HepG2 (cell line): ENCODE results near the gene PPP1R9B. TPM values are rescaled to one million over a fixed set of nuclear protein-coding genes. Genes with fewer than 3 reads are reported as not detected.

Experiments used
- ETV6 ChIP-seq: sonication (generic); formaldehyde crosslinking; conservative IDR thresholded peaks from 2 replicates; pipeline ENCODE4 v1.4.0; 2020; ENCODE audit warnings: missing genetic modification reagents
- GLI4 ChIP-seq: sonication (generic); formaldehyde crosslinking; IDR thresholded peaks from 2 replicates; pipeline ENCODE4 v1.5.1; 2020; ENCODE audit warnings: missing genetic modification reagents, mild to moderate bottlenecking, moderate library complexity, borderline replicate concordance
- ISL2 ChIP-seq: sonication (generic); formaldehyde crosslinking; IDR thresholded peaks from 2 replicates; pipeline ENCODE4 v1.5.0; 2020; ENCODE audit warnings: missing genetic modification reagents
- MLLT10 ChIP-seq: sonication (generic); formaldehyde crosslinking; IDR thresholded peaks from 2 replicates; pipeline ENCODE4 v1.4.0; 2020; ENCODE audit warnings: missing genetic modification reagents
- MLXIP ChIP-seq: sonication (generic); formaldehyde crosslinking; IDR thresholded peaks from 2 replicates; pipeline ENCODE4 v1.9.0; 2021; ENCODE audit warnings: missing genetic modification reagents, borderline replicate concordance
- NPAS2 ChIP-seq: sonication (generic); formaldehyde crosslinking; IDR thresholded peaks from 2 replicates; pipeline ENCODE4 v1.8.0; 2022; ENCODE audit warnings: mild to moderate bottlenecking, missing genetic modification reagents, borderline replicate concordance
- REPIN1 ChIP-seq: sonication (generic); formaldehyde crosslinking; IDR thresholded peaks from 2 replicates; pipeline ENCODE4 v1.8.0; 2022; ENCODE audit warnings: missing genetic modification reagents, low read depth, mild to moderate bottlenecking, borderline replicate concordance
- RNF2 ChIP-seq: fragments of 450-650 bp; conservative IDR thresholded peaks from 2 replicates; pipeline ENCODE4 v1.6.1; 2016; ENCODE audit warnings: low read depth
- SNAI1 ChIP-seq: sonication (generic); formaldehyde crosslinking; IDR thresholded peaks from 2 replicates; pipeline ENCODE4 v1.5.0; 2020; ENCODE audit warnings: mild to moderate bottlenecking, missing genetic modification reagents, borderline replicate concordance
- SNRNP70 ChIP-seq: fragments of 200-400 bp; formaldehyde crosslinking; IDR thresholded peaks from 2 replicates; pipeline ENCODE4 v1.6.1; 2017; ENCODE audit warnings: mild to moderate bottlenecking, low read depth, low read length, moderate library complexity
- SP1 ChIP-seq, 2 experiments: fragments of 450-650 bp in 1 of 2; sonication (generic) in 1 of 2; formaldehyde crosslinking in 1 of 2; IDR thresholded peaks; 2 replicates each; pipeline versions ENCODE4 v1.4.0 to v1.6.1; 2016 to 2020; ENCODE audit warnings: missing genetic modification reagents in 1 of 2
- SRSF4 ChIP-seq: fragments of 200-400 bp; formaldehyde crosslinking; IDR thresholded peaks from one replicate; pipeline ENCODE4 v1.6.1; 2018; ENCODE audit warnings: mild to moderate bottlenecking, low read depth, low read length, moderate library complexity; ENCODE audit not compliant: poor library complexity, severe bottlenecking
- ZBTB10 ChIP-seq: sonication (generic); formaldehyde crosslinking; IDR thresholded peaks from 2 replicates; pipeline ENCODE4 v1.4.0; 2020; ENCODE audit warnings: missing genetic modification reagents, borderline replicate concordance
- ZFP36L2 ChIP-seq: sonication (generic); formaldehyde crosslinking; IDR thresholded peaks from 2 replicates; pipeline ENCODE4 v1.4.0; 2020; ENCODE audit warnings: missing genetic modification reagents
- ZNF225 ChIP-seq: sonication (generic); formaldehyde crosslinking; IDR thresholded peaks from 2 replicates; pipeline ENCODE4 v1.4.0; 2020; ENCODE audit warnings: mild to moderate bottlenecking, missing genetic modification reagents
- ZNF280B ChIP-seq: sonication (generic); formaldehyde crosslinking; IDR thresholded peaks from 2 replicates; pipeline ENCODE4 v1.5.0; 2020; ENCODE audit warnings: missing genetic modification reagents, mild to moderate bottlenecking, borderline replicate concordance
- ZNF510 ChIP-seq: sonication (generic); formaldehyde crosslinking; IDR thresholded peaks from 2 replicates; pipeline ENCODE4 v1.4.0; 2020; ENCODE audit warnings: low read depth, mild to moderate bottlenecking, missing genetic modification reagents
- ZSCAN30 ChIP-seq: sonication (generic); formaldehyde crosslinking; IDR thresholded peaks from 2 replicates; pipeline ENCODE4 v1.5.0; 2020; ENCODE audit warnings: mild to moderate bottlenecking, missing genetic modification reagents
- polyA plus RNA-seq, 8 experiments: library from polyadenylated mRNA; depleted of rRNA in 3 of 8; stranded (reverse) in 7 of 8; unstranded in 1 of 8; fragments of >200 nt; fragmentation: Illumina TruSeq in 4 of 8; extraction: Trizol in 4 of 8; gene quantifications; 2 replicates each; pipeline versions ENCODE4 v1.2.1 to v1.2.3, GENCODE V29; 2011 to 2016; ENCODE audit warnings: low read depth in 4 of 8, missing spikeins in 1 of 8, mixed read lengths in 1 of 8; ENCODE audit not compliant: insufficient read depth in 1 of 8
- total RNA-seq, 5 experiments: library from RNA; depleted of rRNA; stranded (reverse); fragments of >200 nt; fragmentation: Illumina TruSeq; extraction: Trizol; gene quantifications; 2 replicates each; pipeline ENCODE4 v1.2.3, GENCODE V29; 2016; ENCODE audit warnings: low read depth in 1 of 5
- TF ChIP-seq, protein P1 (sequence below): sonication (generic); formaldehyde crosslinking; IDR thresholded peaks from 2 replicates; pipeline ENCODE4 v1.4.0; 2020; ENCODE audit warnings: mild to moderate bottlenecking, missing genetic modification reagents

Gene PPP1R9B
- total and polyA plus RNA-seq, 2 of the 13 experiments (the other 11 are each of a cell fraction or from before 2014, with no cell fraction given): 9.4 to 15.8 TPM

- TF ChIP-seq SRSF4 (no peak), SP1 (IDR thresholded peaks at IDR 0.05) (no peak), SP1 (CRISPR knock-in tag; IDR thresholded peaks at IDR 0.05) (peak; percentile 69), ETV6 (no peak), ZSCAN30 (CRISPR knock-in tag) (no peak), ZBTB10 (CRISPR knock-in tag) (no peak), ZNF510 (CRISPR knock-in tag) (no peak), ISL2 (CRISPR knock-in tag) (no peak; the same call in 1 of the 2 replicates), ZNF225 (0 out of 2 replicates have a peak, but pooled peaks have one; percentile 29), REPIN1 (no peak; the same call in 1 of the 2 replicates), SNAI1 (CRISPR knock-in tag) (0 out of 2 replicates have a peak, but pooled peaks have one; percentile 31), MLXIP (CRISPR knock-in tag) (no peak), RNF2 (peak; percentile 68; the same call in 1 of the 2 replicates), ZNF280B (no peak), SNRNP70 (no peak), GLI4 (CRISPR knock-in tag) (no peak), MLLT10 (CRISPR knock-in tag) (no peak), ZFP36L2 (CRISPR knock-in tag) (no peak), NPAS2 (CRISPR knock-in tag) (no peak)
- TF ChIP-seq, protein P1, sequence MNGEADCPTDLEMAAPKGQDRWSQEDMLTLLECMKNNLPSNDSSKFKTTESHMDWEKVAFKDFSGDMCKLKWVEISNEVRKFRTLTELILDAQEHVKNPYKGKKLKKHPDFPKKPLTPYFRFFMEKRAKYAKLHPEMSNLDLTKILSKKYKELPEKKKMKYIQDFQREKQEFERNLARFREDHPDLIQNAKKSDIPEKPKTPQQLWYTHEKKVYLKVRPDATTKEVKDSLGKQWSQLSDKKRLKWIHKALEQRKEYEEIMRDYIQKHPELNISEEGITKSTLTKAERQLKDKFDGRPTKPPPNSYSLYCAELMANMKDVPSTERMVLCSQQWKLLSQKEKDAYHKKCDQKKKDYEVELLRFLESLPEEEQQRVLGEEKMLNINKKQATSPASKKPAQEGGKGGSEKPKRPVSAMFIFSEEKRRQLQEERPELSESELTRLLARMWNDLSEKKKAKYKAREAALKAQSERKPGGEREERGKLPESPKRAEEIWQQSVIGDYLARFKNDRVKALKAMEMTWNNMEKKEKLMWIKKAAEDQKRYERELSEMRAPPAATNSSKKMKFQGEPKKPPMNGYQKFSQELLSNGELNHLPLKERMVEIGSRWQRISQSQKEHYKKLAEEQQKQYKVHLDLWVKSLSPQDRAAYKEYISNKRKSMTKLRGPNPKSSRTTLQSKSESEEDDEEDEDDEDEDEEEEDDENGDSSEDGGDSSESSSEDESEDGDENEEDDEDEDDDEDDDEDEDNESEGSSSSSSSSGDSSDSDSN: peak; percentile 16
Measured at GRCh38 chr17:50177983-50178834, 27.7 kb upstream of the PPP1R9B start (continued).
